NCI-H2227 (cell line): Measurements from ENCODE around the gene ANKRD11.
A peak's percentile ranks its signal among the peaks of the same experiment; 100 is the strongest.

ENCODE experiments used
- DNase-seq: peaks from one replicate; lab custom pipeline; 2025; ENCODE audit not compliant: unreplicated experiment; lab: John Stamatoyannopoulos, UW

The ANKRD11 gene

DNA sequence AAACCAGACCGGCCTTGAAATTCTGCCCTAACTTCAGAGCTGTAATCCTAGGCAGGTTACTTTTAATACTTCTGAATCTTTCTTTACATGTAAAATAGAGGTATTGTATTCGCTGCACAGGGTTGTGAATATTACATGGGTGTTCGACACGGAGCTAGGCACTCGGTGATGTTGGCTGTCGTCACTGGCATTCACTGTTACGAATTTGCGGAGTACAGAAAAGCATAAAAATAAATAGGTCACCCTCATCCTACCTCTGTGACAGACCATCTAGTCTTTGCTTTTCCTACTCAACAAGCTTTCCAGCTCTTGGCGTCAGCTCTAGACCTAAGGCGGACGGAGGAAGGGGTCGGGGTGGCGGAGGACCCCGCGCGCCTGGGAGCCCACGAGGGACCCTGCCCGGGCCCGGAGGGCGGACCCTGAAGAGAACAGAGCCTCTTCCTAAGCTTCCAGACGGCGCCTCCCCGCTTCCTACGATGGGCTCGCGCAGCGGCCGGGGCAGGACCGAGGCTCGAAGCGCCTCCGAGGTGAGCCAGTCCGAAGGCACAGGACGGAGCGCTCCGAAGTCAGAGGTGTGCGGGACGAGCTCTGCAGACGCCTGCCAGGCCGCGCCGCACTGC is 17.0 kb upstream of the ANKRD11 start:
- DNase-seq, result no peak

DNA sequence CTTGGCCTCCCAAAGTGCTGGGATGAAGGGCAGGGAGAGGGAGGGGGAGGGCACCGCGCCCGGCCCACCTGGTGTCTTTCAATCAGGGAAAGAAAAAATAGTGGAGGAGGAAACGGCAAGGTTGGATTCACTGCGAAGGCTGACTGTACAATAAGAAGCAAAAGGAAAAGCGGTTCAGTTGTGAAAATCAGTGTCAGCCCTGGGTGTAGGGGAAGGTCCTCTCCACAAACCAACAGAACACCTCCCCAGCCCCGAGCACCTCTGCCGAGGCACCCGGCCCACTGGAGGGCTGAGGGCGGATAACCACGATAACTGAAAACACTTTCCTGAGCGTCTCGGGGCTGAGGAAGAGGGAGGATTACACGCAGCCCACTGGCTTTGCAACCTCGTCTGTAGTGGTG is 16.4 kb upstream of the ANKRD11 start:
- no peak for DNase-seq

DNA sequence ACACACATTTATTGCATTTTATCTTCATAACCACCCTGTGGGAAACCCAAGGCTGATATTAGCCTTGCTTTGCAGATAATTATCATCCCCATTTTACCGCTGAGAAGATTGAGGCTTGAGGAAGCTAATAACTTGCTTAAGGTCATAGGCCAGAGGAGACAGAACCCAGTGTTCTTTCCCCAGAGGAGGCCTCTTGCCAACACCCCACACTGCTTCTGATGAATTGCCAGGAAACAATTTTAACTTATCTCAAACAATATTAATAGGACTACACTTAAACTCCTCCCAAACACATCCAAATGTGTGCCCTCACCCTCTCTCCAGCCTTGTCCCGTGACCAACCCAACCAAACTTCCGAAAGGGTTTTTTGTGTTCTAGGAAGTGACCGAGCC is 15.7 kb upstream of the ANKRD11 start:
- DNase-seq, result no peak

DNA sequence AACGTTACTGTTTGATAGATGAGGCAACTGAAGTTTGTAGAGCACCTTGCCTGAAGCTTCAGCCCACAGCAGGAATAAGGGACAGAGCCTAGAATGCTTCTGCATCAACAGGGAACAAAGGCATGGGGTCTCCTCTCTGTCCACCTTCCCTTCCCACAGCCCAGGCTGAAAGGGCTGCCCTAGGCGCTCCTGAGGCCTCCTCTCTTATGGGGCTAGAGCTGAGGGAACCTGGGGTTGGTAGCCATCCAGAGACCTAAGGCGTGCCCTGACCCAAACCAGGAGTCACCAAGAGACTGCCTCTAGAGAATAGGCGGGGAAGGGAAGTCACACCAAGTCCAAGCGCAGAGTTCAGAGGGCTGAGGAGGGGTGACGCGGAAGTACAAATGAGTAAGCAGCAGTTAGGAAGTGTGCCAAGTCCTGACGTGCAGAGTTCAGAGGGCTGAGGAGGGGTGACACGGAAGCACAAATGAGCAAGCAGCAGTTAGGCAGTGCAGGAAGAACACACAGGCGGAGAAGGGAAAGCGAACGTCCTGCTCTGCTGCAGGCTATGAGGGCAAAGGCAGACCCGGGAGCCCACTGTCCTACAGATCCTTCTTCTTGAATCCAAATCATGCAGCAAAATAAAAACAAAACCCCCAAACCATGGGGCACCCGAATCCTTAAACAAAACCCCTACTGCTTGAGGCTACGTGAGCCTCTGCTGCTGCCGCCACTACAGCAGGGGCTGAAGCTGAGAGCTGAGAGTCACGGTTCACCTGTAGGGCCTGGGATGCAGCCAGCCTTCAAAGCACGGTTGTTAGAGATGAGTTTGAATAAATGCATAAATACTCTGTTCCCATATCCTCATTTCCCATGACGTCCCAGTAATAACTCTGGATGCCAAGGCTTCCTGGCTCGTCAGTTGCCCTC is 15.1 kb upstream of the ANKRD11 start:
- no peak for DNase-seq

DNA sequence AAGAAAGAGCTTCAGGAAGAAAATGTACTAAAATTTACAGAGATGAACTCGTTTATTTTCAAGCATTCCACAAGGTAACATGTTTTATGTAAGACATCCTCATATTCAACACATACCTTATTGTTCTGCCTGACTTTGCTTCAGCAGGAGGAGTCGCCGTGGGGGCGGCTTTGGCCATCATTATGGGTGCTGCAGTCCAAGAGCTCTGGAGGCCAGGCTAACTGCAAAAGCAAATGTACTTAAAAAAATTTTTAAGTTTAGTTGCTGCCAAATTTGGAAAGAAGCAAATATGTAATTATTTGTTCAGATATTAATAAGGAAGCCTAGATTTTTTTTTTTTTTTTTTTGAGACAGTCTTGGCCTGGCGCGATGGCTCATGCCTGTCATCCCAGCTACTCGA is 13.7 kb upstream of the ANKRD11 start:
- DNase-seq, result no peak

DNA sequence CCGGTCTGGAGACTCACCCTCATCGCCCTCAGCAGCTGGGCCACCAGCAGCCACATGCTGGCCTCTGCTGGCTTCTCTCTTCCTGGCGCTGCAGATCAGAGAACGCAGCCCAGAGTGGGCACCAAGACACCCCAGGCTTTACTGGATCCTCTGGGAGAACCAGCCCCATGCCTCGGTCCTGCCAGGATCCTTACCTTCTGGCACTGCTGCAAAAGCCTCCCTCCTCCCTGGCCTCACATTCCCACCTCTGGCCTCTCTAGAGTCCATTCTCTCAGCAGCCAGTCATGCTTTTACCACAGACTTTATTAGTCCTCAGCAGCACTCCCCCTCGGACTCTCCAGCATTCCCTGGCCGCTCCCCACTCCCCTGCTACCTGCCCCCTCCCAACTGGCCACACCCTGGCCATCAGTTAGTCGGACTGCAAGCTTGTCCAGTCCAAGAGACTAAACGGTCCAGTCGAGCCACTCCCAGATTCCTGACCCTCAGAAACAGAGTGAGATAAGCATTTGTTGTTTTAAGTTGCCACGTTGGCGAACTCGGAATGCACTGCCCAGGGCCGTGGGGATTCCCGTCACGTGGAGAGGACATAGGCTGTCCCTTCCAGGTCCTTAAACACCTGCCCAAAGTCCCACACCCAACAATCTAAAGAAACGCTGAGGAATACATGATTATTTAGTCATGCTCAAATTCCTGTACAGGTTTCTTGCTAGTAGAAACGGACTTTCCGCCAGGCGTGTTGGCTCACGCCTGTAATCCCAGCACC is 11.9 kb upstream of the ANKRD11 start:
- DNase-seq, result no peak

DNA sequence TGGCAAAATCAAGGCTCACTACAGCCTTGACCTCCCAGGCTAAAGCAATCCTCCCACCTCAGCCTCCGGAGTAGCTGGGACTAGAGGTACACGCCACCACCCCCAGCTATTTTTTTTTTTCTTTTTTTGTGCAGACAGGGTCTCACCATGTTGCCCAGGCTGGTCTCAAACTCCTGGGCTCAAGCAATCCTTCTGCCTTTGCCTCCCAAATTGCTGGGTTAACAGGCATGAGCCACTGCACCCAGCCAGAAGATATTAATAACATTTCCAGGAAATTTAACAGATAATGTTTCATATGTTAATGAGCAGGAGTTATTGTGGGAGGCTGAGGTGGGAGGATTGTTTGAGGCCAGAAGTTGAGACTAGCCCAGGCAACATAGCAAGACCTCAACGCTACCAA is 9.4 kb upstream of the ANKRD11 start:
- no peak for DNase-seq

DNA sequence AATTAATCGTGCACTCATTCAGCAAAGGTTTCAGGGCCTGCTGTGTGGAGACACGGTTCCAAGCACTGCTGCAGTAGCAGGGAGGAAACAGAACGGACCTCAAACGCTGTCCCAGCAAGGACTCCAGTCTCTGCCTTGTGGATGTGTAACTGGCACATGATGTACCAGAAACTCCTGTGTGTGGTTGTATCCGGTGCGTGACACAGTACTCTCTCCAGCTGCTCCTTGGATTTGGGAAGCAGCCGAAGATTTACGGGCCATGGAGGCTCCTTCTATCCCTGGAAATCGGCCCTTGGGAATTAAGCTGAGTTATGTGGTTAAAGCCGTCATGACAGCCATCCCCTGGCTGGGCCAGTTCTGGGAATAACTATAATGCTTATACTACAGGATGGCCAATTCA is 8.5 kb upstream of the ANKRD11 start:
- no peak for DNase-seq

DNA sequence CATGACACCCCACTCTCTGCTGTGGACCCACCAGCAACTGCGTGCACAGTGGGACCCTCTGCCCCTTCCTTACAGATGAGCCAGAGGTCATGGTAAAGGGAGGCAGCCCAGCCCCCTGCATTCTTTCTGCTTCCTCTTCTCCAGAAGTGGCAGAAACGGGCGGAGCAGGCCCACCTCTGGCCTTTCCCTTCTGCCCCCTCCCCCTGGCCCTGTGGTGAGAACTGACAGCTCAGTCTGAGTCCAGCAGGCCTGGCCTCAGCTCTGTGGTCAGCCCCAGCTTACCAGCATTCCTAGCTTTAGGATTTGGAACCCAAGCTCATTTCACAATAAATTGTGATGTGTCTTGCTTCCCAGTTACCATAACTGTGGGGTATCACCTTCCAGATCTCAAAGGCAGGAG is 4.8 kb upstream of the ANKRD11 start:
- no peak for DNase-seq

DNA sequence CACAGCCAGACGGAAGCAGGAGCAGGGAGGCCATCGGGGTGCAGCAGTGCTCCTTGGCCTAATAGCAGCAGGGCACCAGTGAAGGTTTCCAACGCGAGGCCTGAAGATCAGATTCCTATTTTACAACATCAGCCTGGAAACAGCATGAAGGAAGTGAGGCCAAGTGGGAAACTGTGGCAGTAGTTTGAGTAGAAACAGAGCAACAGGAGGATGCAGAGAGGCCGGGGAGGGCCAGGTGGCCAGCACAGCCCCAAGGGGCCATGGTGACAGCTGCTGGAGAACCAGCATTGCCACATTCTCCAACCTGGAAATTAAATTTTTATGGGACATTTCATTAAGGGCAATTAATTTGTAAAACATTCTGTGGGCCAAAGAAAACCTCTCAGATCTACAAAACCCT is 3.4 kb upstream of the ANKRD11 start:
- no peak for DNase-seq

DNA sequence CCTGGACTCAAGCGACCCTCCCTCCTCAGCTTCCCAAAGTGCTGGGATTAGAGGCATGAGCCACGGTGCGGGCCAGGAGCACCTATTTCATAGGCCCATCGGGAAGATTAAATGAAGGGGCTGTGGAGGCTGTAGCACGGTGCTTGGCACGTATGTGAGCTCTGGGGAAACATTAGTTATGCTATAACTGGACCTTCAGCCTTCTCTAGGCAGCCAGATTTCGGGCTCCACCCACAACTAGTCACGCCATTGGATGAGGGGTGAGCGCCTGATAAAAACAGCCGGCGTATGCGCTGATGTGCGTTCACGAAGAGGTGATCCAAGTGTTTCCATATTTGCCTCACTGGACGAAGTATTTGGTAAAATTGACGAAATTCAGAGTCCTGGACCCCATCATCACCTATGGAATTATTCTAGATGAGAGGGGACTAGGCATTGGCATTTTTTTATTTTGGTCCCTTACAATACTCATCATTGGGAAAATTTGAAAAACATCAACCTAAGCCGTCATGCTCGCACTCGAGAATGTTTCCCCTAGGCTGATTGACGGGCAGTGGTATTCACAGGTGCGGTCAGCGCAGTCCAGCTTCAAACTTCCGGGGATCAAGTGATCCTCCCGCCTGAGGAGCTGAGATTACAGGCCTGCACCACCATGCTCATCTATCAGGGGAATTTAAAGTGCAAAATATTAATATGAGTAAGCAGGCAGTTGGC is 1.8 kb upstream of the ANKRD11 start:
- DNase-seq, result peak; percentile 64

DNA sequence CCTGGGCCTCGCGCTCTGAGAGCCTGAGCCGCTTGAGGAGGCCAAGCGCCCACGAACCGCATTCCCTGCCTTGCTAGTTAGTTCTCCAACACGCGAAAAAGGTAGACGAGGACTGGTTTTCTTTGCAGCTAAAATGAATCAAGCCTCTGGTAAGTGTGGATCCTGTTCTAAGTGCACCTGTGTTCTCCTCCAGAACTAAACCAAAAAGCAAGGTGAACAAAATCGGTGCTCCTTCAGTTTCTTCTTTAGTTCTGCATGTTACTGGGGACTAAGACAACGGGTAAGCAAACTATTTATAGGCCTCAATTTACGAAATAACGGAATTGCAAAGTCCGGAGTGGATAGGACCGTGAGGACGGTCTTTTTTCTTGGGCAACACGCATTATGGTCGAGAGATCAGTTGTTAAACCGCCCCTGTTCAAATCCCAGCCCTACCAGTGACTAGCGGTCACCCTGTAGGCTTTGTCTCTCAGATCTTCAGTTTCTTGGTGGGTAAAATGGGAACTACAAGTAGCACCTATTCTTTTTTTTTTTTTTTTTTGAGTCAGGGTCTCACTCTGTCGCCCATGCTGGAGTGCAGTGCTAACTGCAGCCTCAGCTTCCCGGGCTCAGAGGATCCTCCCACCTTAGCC is 993 bp upstream of the ANKRD11 start:
- DNase-seq, result peak; percentile 23

DNA sequence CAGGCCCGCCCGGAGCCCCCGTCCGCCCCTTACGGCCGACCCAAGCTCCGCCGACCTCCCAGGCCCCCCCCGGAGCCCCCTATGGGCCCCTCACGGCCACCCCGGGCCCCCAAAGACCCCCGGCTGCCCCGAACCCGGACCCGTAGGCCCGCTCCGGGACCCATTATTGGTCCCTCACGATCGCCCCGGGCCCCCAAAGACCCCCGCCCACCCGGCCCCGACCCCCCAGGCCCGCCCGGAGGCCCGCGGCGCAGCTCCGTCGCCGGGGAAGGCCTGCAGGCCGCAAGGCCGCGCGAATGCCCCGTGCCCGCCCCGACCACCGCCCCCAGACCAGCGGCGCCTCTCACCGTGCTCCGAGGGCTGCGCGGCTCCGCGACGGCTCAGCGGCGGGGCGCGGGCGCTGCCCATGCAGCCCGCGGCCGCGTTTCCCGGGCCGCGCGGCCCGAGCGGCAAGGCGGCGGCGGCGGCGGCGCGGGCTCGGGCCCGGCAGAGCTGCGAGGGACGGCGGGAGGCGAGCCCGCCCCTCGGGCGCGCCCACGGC is 393 bp downstream of the ANKRD11 start:
- no peak for DNase-seq

DNA sequence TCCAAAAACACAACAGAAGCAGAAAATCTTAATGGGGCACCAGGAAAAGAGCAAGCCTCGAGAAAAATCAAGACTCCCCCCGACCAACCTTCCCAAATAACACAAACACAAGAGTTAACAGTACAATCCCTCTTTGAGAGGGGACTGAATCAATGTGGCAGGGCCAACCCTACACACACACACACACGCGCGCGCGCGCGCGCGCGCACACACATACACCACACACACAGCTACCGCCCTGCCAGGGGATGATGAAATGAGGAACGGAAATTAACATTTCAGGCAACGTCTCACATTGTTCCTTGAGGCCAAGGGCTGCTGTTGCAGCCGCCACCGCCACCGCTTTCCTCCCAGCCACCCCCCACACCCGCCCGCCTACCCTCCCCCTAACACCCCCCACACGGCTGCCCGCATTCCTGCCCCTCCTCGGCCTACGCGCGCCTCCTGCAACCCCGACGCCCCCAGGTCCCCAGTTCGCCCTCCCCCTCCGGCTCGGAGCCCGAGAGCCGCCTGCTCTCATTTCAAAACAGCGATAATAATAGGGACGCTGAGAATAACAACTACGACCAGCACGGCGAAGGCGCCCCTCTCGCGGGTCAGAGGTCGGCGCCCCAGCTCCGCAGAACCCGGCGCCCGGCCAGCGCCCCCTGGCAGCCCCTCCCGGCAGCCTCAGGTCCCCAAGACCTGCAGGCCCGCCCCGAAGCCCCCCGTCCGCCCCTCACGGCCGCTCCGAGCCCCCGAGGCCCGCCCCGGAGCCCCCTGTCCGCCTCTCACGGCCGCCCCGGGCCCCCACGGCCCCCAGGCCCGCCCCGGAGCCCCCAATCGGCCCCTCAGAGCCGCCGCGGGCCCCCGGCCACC is 1.1 kb downstream of the ANKRD11 start:
- DNase-seq, result peak; percentile 87

DNA sequence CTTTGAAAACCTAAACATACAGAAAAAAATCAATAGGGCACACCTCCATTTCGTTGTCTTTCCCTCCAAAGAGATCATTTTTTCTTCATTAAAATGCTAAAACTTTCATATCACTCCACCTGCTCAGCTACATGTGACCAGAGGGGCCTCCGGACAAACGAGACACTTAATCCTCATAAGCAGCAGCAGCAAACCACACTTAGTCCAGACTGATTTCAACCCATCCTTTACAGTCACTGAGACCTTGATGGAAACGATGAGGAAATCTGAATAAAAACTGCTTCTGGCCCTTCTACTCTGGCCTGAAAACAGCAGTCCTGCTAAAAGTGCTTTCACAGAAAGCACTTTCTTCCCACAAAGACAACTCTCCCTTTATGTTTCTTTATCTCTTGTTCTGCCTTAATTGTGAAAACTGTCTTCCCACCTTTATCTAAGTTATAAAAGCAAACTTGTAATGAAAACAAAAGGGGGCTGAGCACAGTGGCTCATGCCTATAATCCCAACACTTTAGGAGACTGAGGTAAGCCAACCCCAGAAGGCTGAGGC is 4.6 kb downstream of the ANKRD11 start:
- no peak for DNase-seq

DNA sequence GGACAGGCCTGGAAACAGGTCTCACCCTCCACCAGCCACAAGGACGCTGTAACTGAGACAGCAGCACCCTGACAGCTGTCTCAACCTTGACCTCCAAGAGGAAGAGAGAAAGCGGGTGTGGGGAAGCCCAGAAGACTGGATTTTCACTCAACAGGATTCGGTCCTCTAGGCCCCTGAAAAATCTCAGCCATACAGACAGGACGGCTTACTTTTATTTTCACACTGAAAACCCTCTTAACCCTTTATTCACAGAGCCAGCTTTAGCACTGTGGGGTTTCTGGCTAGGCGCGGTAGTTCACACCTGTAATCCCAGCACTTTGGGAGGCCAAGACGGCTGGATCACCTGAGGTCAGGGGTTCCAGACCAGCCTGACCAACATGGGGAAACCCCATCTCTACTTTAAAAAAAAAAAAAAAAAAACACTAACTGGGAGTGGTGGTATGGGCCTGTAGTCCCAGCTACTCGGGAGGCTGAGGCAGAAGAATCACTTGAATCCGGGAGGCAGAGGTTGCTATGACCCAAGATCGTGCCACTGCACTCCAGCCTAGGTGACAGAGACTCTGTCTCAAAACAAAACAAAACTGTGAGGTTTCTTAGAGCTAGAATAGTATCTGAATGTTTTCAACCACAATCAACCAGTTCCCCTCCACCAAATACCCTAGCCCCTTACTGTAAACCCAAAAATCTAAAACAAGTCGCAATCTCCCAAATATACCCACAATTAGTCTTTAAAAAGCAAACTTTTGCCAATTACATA is 5.3 kb downstream of the ANKRD11 start:
- no peak for DNase-seq

DNA sequence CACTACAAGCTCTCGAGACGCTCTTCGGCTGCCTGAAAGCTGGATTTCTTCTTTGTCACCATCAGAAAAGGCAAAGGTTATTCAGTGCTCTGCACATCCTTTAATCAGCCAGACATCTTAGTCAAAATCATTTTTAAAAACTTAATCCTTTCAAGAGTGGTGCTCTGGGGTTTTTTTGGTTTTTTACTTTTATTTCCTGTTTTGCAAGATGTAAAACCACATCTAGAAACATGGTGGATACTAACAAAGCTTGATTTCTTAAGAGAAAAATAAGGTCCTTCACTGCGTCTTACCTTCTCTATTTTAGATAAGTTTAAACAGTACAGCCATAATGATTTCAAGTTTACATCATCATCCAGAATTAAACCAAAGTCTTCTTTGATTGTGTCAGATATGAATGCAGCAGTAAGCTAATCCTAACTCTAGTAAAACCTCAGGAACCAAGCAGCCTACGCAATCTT is 6.3 kb downstream of the ANKRD11 start:
- no peak for DNase-seq

DNA sequence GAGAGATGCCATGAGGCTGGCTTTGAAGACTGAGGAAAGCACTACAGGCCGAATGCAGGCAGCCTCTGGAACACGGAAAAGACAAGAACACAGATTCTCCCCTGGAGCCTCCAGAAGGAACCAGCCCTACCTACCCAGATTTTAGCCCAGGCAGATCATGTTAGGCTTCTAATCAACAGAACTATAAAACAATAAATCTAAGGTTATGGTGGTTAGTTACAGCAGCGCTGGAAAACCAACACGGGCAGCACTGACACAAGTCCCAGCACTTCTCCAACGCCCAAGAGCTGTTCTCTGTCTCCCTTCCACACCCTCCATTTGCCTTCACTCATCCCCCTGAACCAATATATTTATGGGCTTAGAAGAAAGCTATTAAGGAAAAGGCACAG is 7.5 kb downstream of the ANKRD11 start:
- DNase-seq, result no peak
